Osteoblast (primary cell): ENCODE results near the gene PLEKHM1. TPM values are rescaled to one million over a fixed set of nuclear protein-coding genes. Genes with fewer than 3 reads are reported as not detected.
"Not testable (repeated sequence)": the region's sequence is repeated elsewhere in the genome, so short reads cannot be mapped to it uniquely, and the experiment has no call there.

Experiments
- DNase-seq: peaks from one replicate; pipeline ENCODE4 v3.0.0; 2011; ENCODE audit warnings: low spot score, mixed read lengths; ENCODE audit not compliant: insufficient read length; ENCODE audit errors: missing footprints
- H2AFZ ChIP-seq: 2 replicates; pipeline ENCODE4 v1.6.0; 2011; ENCODE audit warnings: mild to moderate bottlenecking, low read length
- H3K27ac ChIP-seq: 2 replicates; pipeline ENCODE4 v1.5.1; 2011; ENCODE audit warnings: mild to moderate bottlenecking, low read depth, low read length, moderate library complexity
- H3K27me3 ChIP-seq: 2 replicates; pipeline ENCODE4 v1.6.0; 2012; ENCODE audit warnings: mild to moderate bottlenecking, control low read depth, inconsistent platforms, low read length, moderate library complexity; ENCODE audit not compliant: insufficient read depth
- H3K36me3 ChIP-seq: 2 replicates; pipeline ENCODE4 v1.5.1; 2011; ENCODE audit warnings: mild to moderate bottlenecking, low read length, control low read depth, moderate library complexity; ENCODE audit not compliant: insufficient read depth
- H3K4me1 ChIP-seq: 2 replicates; pipeline ENCODE4 v1.5.1; 2011; ENCODE audit warnings: mild to moderate bottlenecking, low read length, control low read depth, moderate library complexity; ENCODE audit not compliant: insufficient read depth
- H3K4me2 ChIP-seq: 2 replicates; pipeline ENCODE4 v1.6.0; 2011; ENCODE audit warnings: mild to moderate bottlenecking, low read length; ENCODE audit not compliant: insufficient read depth
- H3K4me3 ChIP-seq: fragments of 200-600 bp; sonication (generic); 3 replicates; pipeline ENCODE4 v1.5.1; 2012; ENCODE audit warnings: mild to moderate bottlenecking, low read length, inconsistent platforms; ENCODE audit not compliant: insufficient read depth
- H3K79me2 ChIP-seq: 2 replicates; pipeline ENCODE4 v1.6.0; 2012; ENCODE audit warnings: mild to moderate bottlenecking, low read length, control low read depth, inconsistent platforms; ENCODE audit not compliant: insufficient read depth
- H3K9me3 ChIP-seq: 2 replicates; pipeline ENCODE4 v1.5.1; 2011; ENCODE audit warnings: low read depth, low read length, control low read depth
- H4K20me1 ChIP-seq: 2 replicates; pipeline ENCODE4 v1.6.0; 2012; ENCODE audit warnings: mild to moderate bottlenecking, low read length, control low read depth; ENCODE audit not compliant: insufficient read depth
- total RNA-seq: library from RNA; depleted of rRNA; stranded (reverse); fragments of >200 nt; gene quantifications from 2 replicates; pipeline ENCODE4 v1.2.3, GENCODE V29; 2012

Gene PLEKHM1
- total RNA-seq, 1 donor, result 30.8 TPM

- not testable (repeated sequence) for H3K9me3 ChIP-seq, H4K20me1 ChIP-seq, H3K27ac ChIP-seq, H3K36me3 ChIP-seq, H3K79me2 ChIP-seq, H3K4me3 ChIP-seq, H3K4me2 ChIP-seq, H3K27me3 ChIP-seq, DNase-seq, H2AFZ ChIP-seq, H3K4me1 ChIP-seq
Observed at GRCh38 chr17:45496507-45496906, 6.0 kb upstream of the PLEKHM1 start.

GRCh38 chr17:45494556-45494955, 4.0 kb upstream of the PLEKHM1 start:
- not testable (repeated sequence) for H2AFZ ChIP-seq, H3K36me3 ChIP-seq, H3K4me2 ChIP-seq, H3K27ac ChIP-seq, DNase-seq, H3K27me3 ChIP-seq, H3K9me3 ChIP-seq, H3K4me3 ChIP-seq, H3K79me2 ChIP-seq, H4K20me1 ChIP-seq, H3K4me1 ChIP-seq

GRCh38 chr17:45492156-45492555, 1.6 kb upstream of the PLEKHM1 start:
- not testable (repeated sequence) for H4K20me1 ChIP-seq, H3K9me3 ChIP-seq, H3K27me3 ChIP-seq, H3K36me3 ChIP-seq, H3K27ac ChIP-seq, H2AFZ ChIP-seq, H3K4me3 ChIP-seq, H3K4me1 ChIP-seq, DNase-seq, H3K4me2 ChIP-seq
- H3K79me2 ChIP-seq, result peaks cover 17% of the 10 kb centered on the region

- Histone ChIP-seq H3K4me2 (peak overlapping the region; percentile 77), H3K27ac (peak overlapping the region; percentile 61), H3K4me3 (peak overlapping the region; percentile 75), H3K79me2 (peaks cover 26% of the 10 kb centered on the region)
- not testable (repeated sequence) for H3K36me3 ChIP-seq, H4K20me1 ChIP-seq, DNase-seq, H2AFZ ChIP-seq, H3K4me1 ChIP-seq, H3K27me3 ChIP-seq, H3K9me3 ChIP-seq
Observed at GRCh38 chr17:45490198-45490597, 323 bp downstream of the PLEKHM1 start.

GRCh38 chr17:45487704-45488103, 2.8 kb downstream of the PLEKHM1 start:
- not testable (repeated sequence) for H3K9me3 ChIP-seq, H3K4me1 ChIP-seq, H3K36me3 ChIP-seq, H3K4me2 ChIP-seq, H3K4me3 ChIP-seq, H4K20me1 ChIP-seq, H2AFZ ChIP-seq, H3K27me3 ChIP-seq
- H3K27ac ChIP-seq, result peak overlapping the region; percentile 68
- peak; percentile 88 for DNase-seq
- H3K79me2 ChIP-seq, result peaks cover 41% of the 10 kb centered on the region

GRCh38 chr17:45483591-45484216, 6.8 kb downstream of the PLEKHM1 start:
- not testable (repeated sequence) for H3K9me3 ChIP-seq, H3K4me2 ChIP-seq, H3K36me3 ChIP-seq, H3K4me1 ChIP-seq, H3K27me3 ChIP-seq, H4K20me1 ChIP-seq, H3K27ac ChIP-seq, DNase-seq, H2AFZ ChIP-seq, H3K4me3 ChIP-seq
- H3K79me2 ChIP-seq, result peaks cover 30% of the 10 kb centered on the region

- H3K79me2 ChIP-seq, result peaks cover 29% of the 10 kb centered on the region
- not testable (repeated sequence) for H3K36me3 ChIP-seq, H3K27me3 ChIP-seq, H3K4me1 ChIP-seq, DNase-seq, H3K4me3 ChIP-seq, H3K9me3 ChIP-seq, H3K27ac ChIP-seq, H2AFZ ChIP-seq, H3K4me2 ChIP-seq, H4K20me1 ChIP-seq
Observed at GRCh38 chr17:45483177-45483576, 7.3 kb downstream of the PLEKHM1 start.

- H3K79me2 ChIP-seq, result peaks cover 29% of the 10 kb centered on the region
- H3K4me1 ChIP-seq, H2AFZ ChIP-seq, H3K4me2 ChIP-seq, H3K36me3 ChIP-seq, H4K20me1 ChIP-seq, H3K27me3 ChIP-seq, H3K9me3 ChIP-seq, H3K4me3 ChIP-seq, H3K27ac ChIP-seq, DNase-seq: not testable (repeated sequence)
Observed at GRCh38 chr17:45482317-45482716, 8.2 kb downstream of the PLEKHM1 start.

- not testable (repeated sequence) for H3K4me2 ChIP-seq
Observed at GRCh38 chr17:45475436-45475835, 15.1 kb downstream of the PLEKHM1 start.

More at GRCh38 chr17:45475436-45475835, 15.1 kb downstream of the PLEKHM1 start:
- H3K79me2 ChIP-seq, H3K4me3 ChIP-seq, H3K9me3 ChIP-seq, H3K36me3 ChIP-seq, H4K20me1 ChIP-seq, H3K27me3 ChIP-seq, H2AFZ ChIP-seq, H3K4me1 ChIP-seq, DNase-seq, H3K27ac ChIP-seq: not testable (repeated sequence)
